ENCODE data around the gene ZBTB7C. TPM values are rescaled to one million over a fixed set of nuclear protein-coding genes. Genes with fewer than 3 reads are reported as not detected.

The ZBTB7C gene
- total and polyA plus RNA-seq, 9 of the 15 experiments (the other 6 are each of a cell fraction or from before 2014, with no cell fraction given): not detected

GRCh38 chr18:48442761-48443160 lies 33.6 kb upstream of the ZBTB7C start:
- 0% methylated on average over 2 of the region's 2 CpGs for WGBS (ENCODE audit: insufficient coverage, low coverage, missing lambda C conversion rate)
- H3K9me1 ChIP-seq (ENCODE audit: control insufficient read depth, insufficient read depth, low read length): no peaks in the 10 kb centered on the region
- H2AFZ ChIP-seq (ENCODE audit: low read depth, low read length): no peak overlapping the region
- POLR2A ChIA-PET: no interaction called here
- no peak overlapping the region for H3K9ac ChIP-seq (ENCODE audit: insufficient read depth in 1 of 2, low read depth in 2 of 2, low read length in 2 of 2)
- intact Hi-C loops (cut with micrococcal nuclease): loop anchor here (10.0 kb wide), 1 partner anchor 668 kb away; no protein-coding TSS in a partner anchor
- no peaks in the 10 kb centered on the region for H3K4me1 ChIP-seq (replicated peaks in 1 of 2; ENCODE audit: control insufficient read depth in 2 of 2, insufficient read depth in 2 of 2, low read length in 2 of 2)
- FAIRE-seq (no peak), DNase-seq (ENCODE audit: extremely low read depth in 1 of 4, low spot score in 3 of 4) (no peak), ATAC-seq (no peak)
- no peaks in the 10 kb centered on the region for H3K9me3 ChIP-seq (replicated peaks; ENCODE audit: control insufficient read depth, insufficient read depth, low read depth, low read length)
- H3K79me2 ChIP-seq (ENCODE audit: control insufficient read depth, insufficient read depth, low read length): no peaks in the 10 kb centered on the region
- H3K4me2 ChIP-seq (ENCODE audit: insufficient read depth, low read length): no peak overlapping the region
- CTCF ChIA-PET (ENCODE audit: low intra/inter-chr PET ratio): no interaction called here
- no peak for TF ChIP-seq TCFL5 (CRISPR knock-in tag; conservative IDR thresholded peaks at IDR 0.05)
- no peak for TF ChIP-seq ZC3H11A (IDR thresholded peaks at IDR 0.05; ENCODE audit: low read depth, low read length)
- TF ChIP-seq, protein P1, sequence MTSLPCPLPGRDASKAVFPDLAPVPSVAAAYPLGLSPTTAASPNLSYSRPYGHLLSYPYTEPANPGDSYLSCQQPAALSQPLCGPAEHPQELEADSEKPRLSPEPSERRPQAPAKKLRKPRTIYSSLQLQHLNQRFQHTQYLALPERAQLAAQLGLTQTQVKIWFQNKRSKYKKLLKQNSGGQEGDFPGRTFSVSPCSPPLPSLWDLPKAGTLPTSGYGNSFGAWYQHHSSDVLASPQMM (CRISPR knock-in tag; IDR thresholded peaks at IDR 0.05): no peak
- TF ChIP-seq CBX5 (IDR thresholded peaks at IDR 0.05; ENCODE audit: borderline replicate concordance, low read depth): no peak
- no peak for TF ChIP-seq ZEB2 (IDR thresholded peaks at IDR 0.05)
- in situ Hi-C loops (cut with MboI): loop anchor here (10.0 kb wide), 2 partner anchors 418 to 668 kb away; no protein-coding TSS in a partner anchor
- H3K36me3 ChIP-seq (ENCODE audit: control insufficient read depth, insufficient read depth, low read length): no peaks in the 10 kb centered on the region
- H3K27ac ChIP-seq (ENCODE audit: extremely low read depth, low read depth, low read length): no peak overlapping the region
- no TSS peak for BruUV-seq (replicated peaks)
- 0 out of 2 replicates have a peak, but pooled peaks cover 4% of the 10 kb centered on the region for H4K20me1 ChIP-seq (replicated peaks; ENCODE audit: control insufficient read depth, insufficient read depth, low read length)
- peaks cover 2 to 9% of the 10 kb centered on the region in 2 experiments; a peak in 2 of 5 replicates for H3K27me3 ChIP-seq (ENCODE audit: control insufficient read depth in 2 of 2, insufficient read depth in 2 of 2, low read length in 2 of 2)
- no peak overlapping the region for H3K4me3 ChIP-seq

DNA sequence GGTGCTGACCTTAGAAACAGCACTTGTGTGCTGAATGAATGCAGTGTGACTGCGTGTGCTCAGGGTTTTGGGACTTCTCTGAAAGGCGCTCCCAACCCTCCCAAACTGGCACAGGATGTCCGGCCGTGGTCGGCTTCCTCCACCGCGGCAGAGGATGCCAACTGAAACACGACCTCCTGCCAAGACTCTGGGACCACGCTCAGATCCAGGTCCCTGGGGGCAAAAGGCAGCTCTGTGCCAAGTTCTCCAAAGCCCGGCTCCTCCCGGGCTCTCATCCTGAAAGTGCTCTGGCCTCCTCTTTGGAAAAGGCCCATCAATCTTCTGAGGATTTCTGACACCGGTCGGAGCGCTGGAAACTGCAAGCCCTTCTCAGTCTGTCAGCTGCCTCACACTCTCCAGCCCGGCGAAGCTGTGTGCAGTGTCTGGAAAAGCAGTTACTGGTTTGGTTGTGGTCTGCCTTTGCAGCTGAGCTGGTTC lies 32.3 kb upstream of the ZBTB7C start:
- Histone ChIP-seq H3K4me2 (ENCODE audit: insufficient read depth, low read length) (no peak overlapping the region), H3K36me3 (ENCODE audit: control insufficient read depth, insufficient read depth, low read length) (no peaks in the 10 kb centered on the region), H3K9ac (ENCODE audit: insufficient read depth in 1 of 2, low read depth in 2 of 2, low read length in 2 of 2) (no peak overlapping the region), H3K27me3 (ENCODE audit: control insufficient read depth in 2 of 2, insufficient read depth in 2 of 2, low read length in 2 of 2) (peaks cover 2 to 9% of the 10 kb centered on the region in 2 experiments; a peak in 2 of 5 replicates), H3K79me2 (ENCODE audit: control insufficient read depth, insufficient read depth, low read length) (no peaks in the 10 kb centered on the region), H3K9me3 (replicated peaks; ENCODE audit: control insufficient read depth, insufficient read depth, low read depth, low read length) (no peaks in the 10 kb centered on the region), H4K20me1 (replicated peaks; ENCODE audit: control insufficient read depth, insufficient read depth, low read length) (0 out of 2 replicates have a peak, but pooled peaks cover 4% of the 10 kb centered on the region), H3K4me1 (replicated peaks in 1 of 2; ENCODE audit: control insufficient read depth in 2 of 2, insufficient read depth in 2 of 2, low read length in 2 of 2) (no peaks in the 10 kb centered on the region), H3K9me1 (ENCODE audit: control insufficient read depth, insufficient read depth, low read length) (no peaks in the 10 kb centered on the region), H3K4me3 (no peak overlapping the region), H3K27ac (ENCODE audit: extremely low read depth, low read depth, low read length) (no peak overlapping the region), H2AFZ (ENCODE audit: low read depth, low read length) (no peak overlapping the region)
- 2% methylated on average over 13 of the region's 16 CpGs for WGBS (ENCODE audit: insufficient coverage, low coverage, missing lambda C conversion rate)
- ChIA-PET POLR2A (interaction anchor here (0.7 kb wide), 1 partner anchor 16 kb away, joined by 4 read pairs; no protein-coding TSS in a partner anchor), CTCF (ENCODE audit: low intra/inter-chr PET ratio) (no interaction called here)
- no peak for DNase-seq (ENCODE audit: extremely low read depth in 1 of 4, low spot score in 3 of 4)
- intact Hi-C loops (cut with micrococcal nuclease) (loop anchor here (10.0 kb wide), 1 partner anchor 667 kb away; no protein-coding TSS in a partner anchor), in situ Hi-C loops (cut with MboI) (loop anchor here (10.0 kb wide), 2 partner anchors 417 to 667 kb away; no protein-coding TSS in a partner anchor)
- BruUV-seq (replicated peaks): no TSS peak
- ATAC-seq: no peak
- FAIRE-seq: no peak
- no peak for TF ChIP-seq RBBP5 (IDR thresholded peaks at IDR 0.05; ENCODE audit: borderline replicate concordance, insufficient read depth, low read length, poor library complexity, severe bottlenecking)
- no peak for TF ChIP-seq FOSL1 (tag; conservative IDR thresholded peaks at IDR 0.05)
- TF ChIP-seq ZNF212 (CRISPR knock-in tag; IDR thresholded peaks at IDR 0.05): no peak
- no peak for TF ChIP-seq E2F4 (CRISPR knock-in tag; IDR thresholded peaks at IDR 0.05; ENCODE audit: low read depth)
- no peak for TF ChIP-seq PYGO2 (tag; IDR thresholded peaks at IDR 0.05)
- TF ChIP-seq BDP1 (IDR thresholded peaks at IDR 0.05; ENCODE audit: insufficient read depth, insufficient read length): no peak
- TF ChIP-seq ZNF277 (CRISPR knock-in tag; IDR thresholded peaks at IDR 0.05; ENCODE audit: borderline replicate concordance): no peak
- TF ChIP-seq ILK (tag; IDR thresholded peaks at IDR 0.05; ENCODE audit: borderline replicate concordance, low read depth): no peak

Measured in K562 (cell line).